OCI-LY1 (cell line): Measurements from ENCODE around the gene PILRA.

Source experiments
- CTCF ChIP-seq: fragments of 200-600 bp; sonication (generic), shearing (Covaris generic); IDR thresholded peaks from 2 replicates; pipeline ENCODE4 v1.5.1; 2017; ENCODE audit warnings: mild to moderate bottlenecking, antibody characterized with exemption, low read length, moderate library complexity, mixed read lengths
- EZH2 ChIP-seq: fragments of 200-600 bp; sonication (generic), shearing (Covaris generic); IDR thresholded peaks from 2 replicates; pipeline ENCODE4 v1.8.0; 2017; ENCODE audit warnings: borderline replicate concordance, mixed run types, mild to moderate bottlenecking, antibody characterized with exemption, low read length, moderate library complexity, mixed read lengths

- TF ChIP-seq CTCF (no peak), EZH2 (no peak)
Measured at GRCh38 chr7:100346921-100347320, 26.4 kb upstream of the PILRA start.
